Measurements from ENCODE around the gene HSPG2.
"Not testable (repeated sequence)": the region's sequence is repeated elsewhere in the genome, so short reads cannot be mapped to it uniquely, and the experiment has no call there.

HSPG2 gene

DNA sequence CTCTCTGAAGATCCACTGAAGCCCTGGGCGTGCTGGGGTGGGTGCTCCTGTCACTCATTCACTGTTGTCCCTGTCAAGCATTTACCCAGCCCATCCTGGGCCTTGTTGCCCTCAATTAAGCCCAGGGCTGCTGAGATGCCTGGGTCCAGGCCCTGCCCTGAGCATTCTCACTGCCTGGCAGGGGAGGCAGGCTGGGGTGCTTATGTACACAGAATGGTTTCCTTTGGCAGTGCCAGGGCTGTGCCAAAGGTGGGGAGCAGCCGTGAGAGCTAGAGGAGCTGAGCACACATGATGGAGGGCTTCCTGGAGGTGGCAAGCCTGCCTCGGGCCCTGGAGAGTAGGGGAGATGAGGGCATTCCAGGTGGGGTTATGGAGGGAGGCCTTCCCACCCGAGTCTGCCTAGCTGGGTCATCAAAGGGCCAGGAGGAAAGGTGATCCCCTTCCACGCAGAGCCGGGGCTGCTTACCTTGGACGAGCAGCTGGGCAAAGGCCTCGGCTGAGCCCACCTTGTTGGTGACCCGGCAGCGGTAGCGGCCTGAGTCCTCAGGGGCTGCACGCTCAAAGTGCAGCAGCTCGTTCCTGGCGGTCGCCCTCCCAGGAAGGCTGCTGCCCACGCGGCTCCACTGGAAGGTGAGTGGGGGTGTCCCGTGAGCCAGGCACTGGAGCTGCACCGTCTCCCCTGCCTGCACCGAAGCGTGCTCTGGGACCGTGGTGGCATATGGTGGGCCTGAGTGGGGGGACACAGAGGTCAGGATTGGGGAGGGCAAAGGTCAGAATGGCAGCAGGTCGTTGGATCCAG lies 98.6 kb downstream of the HSPG2 start:
- Mint-ChIP-seq H3K27ac (no peak overlapping the region), H3K4me3 (no peak overlapping the region), H3K36me3 (peaks cover 13% of the 10 kb centered on the region), H3K27me3 (no peaks in the 10 kb centered on the region), H3K4me1 (ENCODE audit: low read depth) (no peaks in the 10 kb centered on the region), H3K9me3 (ENCODE audit: low read depth) (peaks cover 3% of the 10 kb centered on the region)

DNA sequence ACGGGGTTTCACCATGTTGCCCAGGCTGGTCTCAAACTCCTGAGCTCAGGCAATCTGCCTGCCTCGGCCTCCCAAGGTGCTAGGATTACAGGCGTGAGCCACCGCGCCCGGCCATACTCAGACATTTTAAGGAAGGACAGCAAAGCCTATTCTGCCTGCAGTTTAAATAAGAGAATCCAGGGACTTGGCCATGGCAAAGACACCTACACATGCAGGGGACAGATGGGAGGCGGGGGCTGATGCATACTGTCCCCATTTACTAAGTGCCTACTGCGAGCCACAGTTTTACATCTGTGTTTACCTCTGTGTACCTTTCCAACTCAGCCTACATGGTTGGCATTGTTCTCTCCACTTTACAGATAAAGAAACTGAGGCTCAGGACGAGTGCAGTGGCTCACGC lies 99.6 kb downstream of the HSPG2 start:
- H3K27me3 Mint-ChIP-seq = no peaks in the 10 kb centered on the region
- H3K36me3 Mint-ChIP-seq = peaks cover 16% of the 10 kb centered on the region
- no peak overlapping the region for H3K27ac Mint-ChIP-seq
- H3K4me3 Mint-ChIP-seq = no peak overlapping the region
- H3K4me1 Mint-ChIP-seq (ENCODE audit: low read depth) = no peaks in the 10 kb centered on the region
- H3K9me3 Mint-ChIP-seq (ENCODE audit: low read depth) = peaks cover 3% of the 10 kb centered on the region

DNA sequence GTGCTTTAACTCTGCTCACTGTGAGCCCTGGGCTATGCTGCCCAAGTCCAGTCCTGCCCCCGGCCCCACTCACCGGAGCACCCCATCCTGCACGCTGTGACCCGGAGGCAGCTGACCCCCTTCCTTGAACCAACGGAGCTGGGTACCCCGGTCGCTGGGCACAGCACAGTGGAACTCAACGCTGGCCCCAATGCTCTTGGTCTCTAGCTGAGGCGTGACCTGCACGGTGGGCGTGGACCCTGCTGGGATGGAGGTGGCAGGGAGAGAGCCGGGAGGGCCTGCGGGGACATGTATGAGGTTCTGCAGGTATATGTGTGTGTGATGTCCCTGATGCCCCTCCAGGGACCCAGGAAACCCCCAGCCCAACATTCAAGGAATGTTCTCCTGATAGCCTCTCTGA lies 100.4 kb downstream of the HSPG2 start:
- no peak overlapping the region for H3K4me3 Mint-ChIP-seq
- no peaks in the 10 kb centered on the region for H3K4me1 Mint-ChIP-seq (ENCODE audit: low read depth)
- no peaks in the 10 kb centered on the region for H3K27me3 Mint-ChIP-seq
- H3K9me3 Mint-ChIP-seq (ENCODE audit: low read depth) = peaks cover 3% of the 10 kb centered on the region
- H3K27ac Mint-ChIP-seq = no peak overlapping the region
- H3K36me3 Mint-ChIP-seq = peaks cover 16% of the 10 kb centered on the region

DNA sequence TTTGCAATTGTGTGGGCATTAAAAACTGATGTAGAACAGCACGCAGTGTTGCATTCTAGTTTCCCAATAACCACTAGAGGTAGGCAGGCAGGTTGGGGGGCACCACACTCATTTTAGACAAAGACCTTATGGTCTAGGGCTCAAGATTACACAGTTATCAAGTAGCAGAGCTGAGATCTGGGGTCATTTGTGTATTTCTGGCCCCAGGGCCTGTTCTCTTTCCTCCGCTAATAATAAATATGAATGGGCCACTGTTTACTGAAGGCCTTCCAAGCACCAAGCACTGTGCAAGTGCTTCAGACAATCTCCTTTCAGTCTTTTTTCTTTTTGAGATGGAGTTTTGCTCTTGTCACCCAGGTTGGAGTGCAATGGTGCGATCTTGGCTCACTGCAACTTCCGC lies 101.1 kb downstream of the HSPG2 start:
- H3K36me3 Mint-ChIP-seq = peaks cover 16% of the 10 kb centered on the region
- H3K9me3 Mint-ChIP-seq (ENCODE audit: low read depth) = peaks cover 3% of the 10 kb centered on the region
- no peak overlapping the region for H3K4me3 Mint-ChIP-seq
- H3K27ac Mint-ChIP-seq = no peak overlapping the region
- no peaks in the 10 kb centered on the region for H3K4me1 Mint-ChIP-seq (ENCODE audit: low read depth)
- H3K27me3 Mint-ChIP-seq = no peaks in the 10 kb centered on the region

DNA sequence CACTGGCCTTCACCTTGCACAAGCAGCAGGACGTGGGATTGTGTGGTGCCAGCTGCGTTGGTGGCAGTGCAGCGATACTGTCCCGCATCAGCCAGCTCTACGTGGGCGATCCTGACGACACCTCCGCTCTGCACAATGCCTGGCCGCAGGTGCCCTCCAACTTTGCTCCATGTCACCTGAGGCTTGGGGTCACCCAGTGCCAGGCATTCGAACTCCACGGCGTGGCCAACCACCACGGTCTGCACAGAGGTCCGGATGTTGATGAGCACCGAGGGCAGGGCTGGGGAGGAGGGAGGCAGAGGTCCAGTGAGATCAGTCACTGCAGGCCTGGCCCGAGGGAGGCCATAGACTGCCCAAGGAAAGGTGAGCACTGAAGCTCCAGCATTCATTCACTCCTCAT lies 102.4 kb downstream of the HSPG2 start:
- Mint-ChIP-seq H3K4me3 (no peak overlapping the region), H3K27me3 (no peaks in the 10 kb centered on the region), H3K36me3 (peaks cover 16% of the 10 kb centered on the region), H3K9me3 (ENCODE audit: low read depth) (peaks cover 3% of the 10 kb centered on the region), H3K4me1 (ENCODE audit: low read depth) (no peaks in the 10 kb centered on the region), H3K27ac (no peak overlapping the region)

DNA sequence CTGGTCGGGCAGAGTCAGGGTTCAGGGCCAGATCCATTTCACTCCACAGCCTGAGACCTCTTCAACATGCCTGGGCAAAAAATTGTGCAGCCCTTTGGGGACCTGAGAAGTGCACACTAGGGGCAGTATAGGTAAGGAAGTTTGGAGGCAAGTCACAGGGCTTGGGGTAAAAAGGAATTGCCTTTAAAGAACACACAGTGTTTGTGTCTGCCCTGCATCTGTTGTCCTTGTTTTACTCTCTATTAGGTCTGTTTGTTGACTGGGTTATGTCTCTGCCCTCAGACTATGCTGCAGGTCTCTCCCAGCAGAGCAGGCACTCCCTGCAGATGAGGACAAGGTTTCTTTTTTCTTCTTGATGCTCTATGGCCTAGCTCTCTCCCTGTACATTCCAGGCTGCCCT lies 103.0 kb downstream of the HSPG2 start:
- no peaks in the 10 kb centered on the region for H3K27me3 Mint-ChIP-seq
- no peak overlapping the region for H3K4me3 Mint-ChIP-seq
- H3K9me3 Mint-ChIP-seq (ENCODE audit: low read depth) = peaks cover 3% of the 10 kb centered on the region
- H3K27ac Mint-ChIP-seq = no peak overlapping the region
- H3K4me1 Mint-ChIP-seq (ENCODE audit: low read depth) = no peaks in the 10 kb centered on the region
- H3K36me3 Mint-ChIP-seq = peaks cover 16% of the 10 kb centered on the region

DNA sequence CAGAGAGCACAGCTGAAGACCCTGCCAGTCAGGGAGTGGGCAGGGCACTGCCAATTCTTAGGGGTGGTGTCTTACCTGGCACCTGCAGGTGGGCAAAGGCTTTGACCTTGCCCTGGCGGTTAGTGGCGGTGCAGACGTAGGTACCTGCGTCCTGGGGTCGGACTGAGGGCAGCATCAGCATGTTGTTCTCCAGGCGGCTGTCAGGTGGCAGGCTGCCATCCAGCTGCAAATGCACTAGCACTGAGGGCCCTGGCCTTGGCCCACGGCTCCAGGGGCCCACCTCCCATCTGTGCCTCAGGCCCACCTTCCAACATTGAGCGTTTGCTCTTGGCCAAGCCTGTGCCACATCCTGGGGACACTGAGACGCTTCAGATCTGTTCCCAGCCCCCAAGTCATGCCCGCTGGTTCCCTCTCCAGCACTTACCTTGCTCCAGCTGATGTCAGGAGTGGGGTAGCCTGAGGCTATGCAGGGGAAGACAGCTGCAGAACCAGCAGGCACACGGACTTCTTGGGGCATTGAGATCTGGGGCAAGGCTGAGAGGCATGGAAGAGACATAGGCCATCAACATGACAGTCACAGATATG lies 103.6 kb downstream of the HSPG2 start:
- Mint-ChIP-seq H3K4me3 (no peak overlapping the region), H3K36me3 (peaks cover 16% of the 10 kb centered on the region), H3K27ac (no peak overlapping the region), H3K27me3 (no peaks in the 10 kb centered on the region), H3K4me1 (ENCODE audit: low read depth) (no peaks in the 10 kb centered on the region), H3K9me3 (ENCODE audit: low read depth) (peaks cover 3% of the 10 kb centered on the region)

DNA sequence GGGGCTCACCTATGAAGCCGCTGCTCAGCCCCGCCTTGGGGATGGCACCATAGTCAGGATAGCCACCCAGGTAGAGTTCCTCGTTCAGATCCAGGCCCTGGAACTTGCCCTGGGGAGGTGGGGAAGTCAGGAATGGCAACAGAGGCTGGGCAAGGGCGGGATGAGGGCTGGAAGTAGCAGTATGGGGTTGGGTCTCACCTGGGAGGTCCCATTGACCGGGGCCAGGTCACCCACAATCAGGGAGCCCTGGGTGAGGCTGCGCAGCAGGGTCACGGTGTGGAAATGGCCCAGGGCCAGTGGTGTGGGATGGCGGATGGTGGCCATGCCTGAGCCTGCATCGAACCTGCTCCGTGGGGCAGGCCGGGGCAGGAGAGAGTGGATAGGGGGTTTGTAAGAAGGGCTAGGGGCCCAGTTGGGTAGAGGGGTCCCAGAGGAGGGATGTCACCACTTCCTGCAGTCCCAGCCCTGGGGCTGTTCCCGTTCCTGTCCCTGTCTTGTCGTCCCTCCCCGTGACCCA lies 105.6 kb downstream of the HSPG2 start:
- H3K27me3 Mint-ChIP-seq = no peaks in the 10 kb centered on the region
- peaks cover 3% of the 10 kb centered on the region for H3K9me3 Mint-ChIP-seq (ENCODE audit: low read depth)
- peaks cover 16% of the 10 kb centered on the region for H3K36me3 Mint-ChIP-seq
- no peak overlapping the region for H3K4me3 Mint-ChIP-seq
- no peak overlapping the region for H3K27ac Mint-ChIP-seq
- H3K4me1 Mint-ChIP-seq (ENCODE audit: low read depth) = no peaks in the 10 kb centered on the region

DNA sequence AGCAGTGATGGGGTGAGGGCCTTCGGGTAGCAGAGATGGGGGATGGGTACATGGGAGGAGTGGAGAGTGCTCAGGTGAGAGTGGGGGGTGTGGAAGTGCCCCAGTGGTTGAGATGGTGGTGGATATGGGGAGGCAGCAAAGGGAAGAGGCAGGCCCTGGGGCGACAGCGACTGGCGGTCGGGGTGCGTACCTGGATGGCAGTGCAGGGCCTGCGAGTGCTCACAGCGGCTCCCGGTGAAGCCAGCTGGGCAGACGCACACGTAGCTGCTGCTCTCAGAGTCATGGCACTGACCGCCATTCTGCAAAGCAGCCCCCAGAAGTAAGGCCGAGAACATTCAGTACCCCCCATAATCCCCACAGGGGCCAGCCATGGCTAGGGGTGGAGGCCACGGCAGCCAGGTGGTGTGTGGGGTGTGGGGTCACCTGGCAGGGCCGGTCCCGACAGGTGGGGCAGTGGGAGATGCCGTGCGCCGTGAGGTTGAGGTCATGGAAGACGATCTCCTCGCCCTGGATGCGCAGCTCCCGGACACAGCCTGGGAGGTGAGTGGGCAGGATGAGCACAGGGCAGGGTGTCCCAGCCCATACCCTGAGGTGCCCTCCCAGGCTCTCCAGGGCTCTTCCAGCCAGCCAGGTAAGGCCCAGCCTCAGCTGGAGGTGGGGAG lies 106.2 kb downstream of the HSPG2 start:
- Mint-ChIP-seq H3K4me3 (no peak overlapping the region), H3K4me1 (ENCODE audit: low read depth) (no peaks in the 10 kb centered on the region), H3K9me3 (ENCODE audit: low read depth) (peaks cover 3% of the 10 kb centered on the region), H3K36me3 (peaks cover 16% of the 10 kb centered on the region), H3K27ac (no peak overlapping the region), H3K27me3 (no peaks in the 10 kb centered on the region)

DNA sequence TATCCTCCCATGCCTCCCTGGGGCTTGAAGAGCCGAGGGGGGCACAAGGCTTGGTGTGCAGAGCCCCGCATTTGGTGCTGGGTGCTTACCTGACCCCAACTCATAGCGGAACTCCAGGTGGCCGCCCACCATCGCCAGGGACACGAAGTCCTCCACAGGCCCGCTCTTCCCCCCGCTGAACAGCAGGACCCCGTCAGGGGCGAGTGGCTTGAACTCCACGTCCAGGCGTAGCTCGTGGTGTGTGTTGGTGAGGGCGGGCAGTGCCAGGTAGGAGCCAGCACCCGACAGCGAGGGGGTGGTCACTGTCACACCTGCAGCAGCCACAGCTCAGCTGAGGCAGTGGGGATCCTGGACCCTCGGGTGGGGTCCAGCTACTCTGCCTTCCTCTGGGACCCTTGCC lies 107.8 kb downstream of the HSPG2 start:
- Mint-ChIP-seq H3K9me3 (ENCODE audit: low read depth) (peaks cover 2% of the 10 kb centered on the region), H3K27ac (no peak overlapping the region), H3K36me3 (peaks cover 10% of the 10 kb centered on the region), H3K4me1 (ENCODE audit: low read depth) (no peaks in the 10 kb centered on the region), H3K4me3 (no peak overlapping the region), H3K27me3 (no peaks in the 10 kb centered on the region)

DNA sequence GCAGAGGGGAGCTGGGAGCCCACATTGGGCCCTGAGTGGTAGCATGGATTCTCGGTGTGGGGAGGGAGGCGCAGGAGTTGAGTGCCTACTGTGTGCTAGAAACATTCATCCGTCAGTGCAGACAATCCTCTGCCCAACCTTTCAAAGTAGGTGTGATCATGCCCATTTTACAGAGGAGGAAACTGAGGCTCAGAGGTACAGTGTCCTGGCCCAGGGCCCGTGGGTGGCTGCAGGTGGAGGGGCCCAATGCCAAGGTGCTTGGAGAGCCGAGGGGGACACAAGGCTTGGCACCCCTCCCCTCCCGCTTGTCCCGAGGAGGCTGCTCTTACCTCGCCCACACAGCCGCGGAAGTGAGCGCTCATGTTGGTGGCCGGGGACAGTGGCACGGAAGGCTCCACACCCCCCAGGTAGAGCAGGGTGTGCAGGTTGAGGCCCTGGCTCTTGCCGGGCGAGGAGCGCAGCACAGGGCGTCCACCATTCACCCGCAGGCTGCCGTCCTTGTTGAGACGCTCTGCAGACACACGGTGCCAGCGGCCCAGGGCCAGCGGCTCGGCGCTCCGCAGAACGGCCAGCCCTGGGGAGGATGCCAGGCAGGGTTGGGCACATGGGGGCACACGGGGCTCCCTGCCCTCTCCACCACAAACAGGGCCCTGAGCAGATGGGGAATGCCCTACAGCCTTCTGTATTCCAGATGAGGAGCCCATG lies 108.5 kb downstream of the HSPG2 start:
- Mint-ChIP-seq H3K4me1 (ENCODE audit: low read depth) (no peaks in the 10 kb centered on the region), H3K27me3 (no peaks in the 10 kb centered on the region), H3K36me3 (peaks cover 4% of the 10 kb centered on the region), H3K4me3 (no peak overlapping the region), H3K9me3 (ENCODE audit: low read depth) (no peaks in the 10 kb centered on the region), H3K27ac (no peak overlapping the region)

DNA sequence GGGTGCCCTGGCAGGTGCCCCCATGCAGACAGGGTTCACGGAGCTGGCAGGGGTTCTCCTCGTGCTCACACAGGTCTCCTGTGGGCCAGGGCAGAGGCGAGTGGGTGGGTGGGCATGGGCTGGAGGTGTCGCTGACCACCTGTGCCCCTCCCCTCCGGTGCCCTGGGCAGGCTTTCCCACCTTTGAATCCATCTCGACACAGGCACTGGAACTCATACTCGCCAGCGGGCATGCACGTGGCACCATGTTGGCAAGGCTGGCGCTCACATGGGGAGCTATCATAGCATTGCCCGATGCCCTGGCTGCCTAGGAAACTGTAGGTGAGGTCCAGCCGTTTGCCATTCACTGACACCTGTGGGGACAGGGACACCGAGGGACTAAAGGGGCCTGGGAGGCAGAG lies 109.0 kb downstream of the HSPG2 start:
- no peak overlapping the region for H3K27ac Mint-ChIP-seq
- H3K4me1 Mint-ChIP-seq (ENCODE audit: low read depth) = no peaks in the 10 kb centered on the region
- no peaks in the 10 kb centered on the region for H3K9me3 Mint-ChIP-seq (ENCODE audit: low read depth)
- H3K27me3 Mint-ChIP-seq = no peaks in the 10 kb centered on the region
- peaks cover 3% of the 10 kb centered on the region for H3K36me3 Mint-ChIP-seq
- H3K4me3 Mint-ChIP-seq = no peak overlapping the region

DNA sequence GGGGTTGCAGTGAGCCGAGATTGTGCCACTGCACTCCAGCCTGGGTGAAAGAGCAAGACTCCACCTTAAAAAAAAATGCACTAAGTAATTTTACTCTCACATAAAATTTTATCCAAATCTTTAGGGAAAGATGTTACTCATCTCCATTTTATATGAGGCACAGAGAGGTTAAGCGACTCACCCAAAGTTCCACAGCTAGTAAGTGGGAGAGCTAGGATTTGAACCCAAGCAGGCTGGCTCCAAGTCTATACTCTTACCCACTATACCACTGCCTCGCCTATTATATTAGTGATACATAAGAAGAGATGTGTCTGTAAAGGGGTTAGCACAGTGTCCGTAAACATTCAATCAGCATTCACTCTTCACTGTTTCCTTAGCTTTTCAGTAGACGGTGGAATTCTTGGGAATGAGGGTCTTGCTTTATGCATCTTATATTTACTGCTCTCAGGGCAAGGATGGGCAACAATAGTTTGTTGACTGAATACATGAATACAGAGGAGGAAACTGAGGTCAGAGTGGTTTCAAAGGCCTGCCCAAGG lies 109.9 kb downstream of the HSPG2 start:
- no peaks in the 10 kb centered on the region for H3K4me1 Mint-ChIP-seq (ENCODE audit: low read depth)
- H3K9me3 Mint-ChIP-seq (ENCODE audit: low read depth) = no peaks in the 10 kb centered on the region
- no peak overlapping the region for H3K4me3 Mint-ChIP-seq
- no peak overlapping the region for H3K27ac Mint-ChIP-seq
- no peaks in the 10 kb centered on the region for H3K27me3 Mint-ChIP-seq
- no peaks in the 10 kb centered on the region for H3K36me3 Mint-ChIP-seq

DNA sequence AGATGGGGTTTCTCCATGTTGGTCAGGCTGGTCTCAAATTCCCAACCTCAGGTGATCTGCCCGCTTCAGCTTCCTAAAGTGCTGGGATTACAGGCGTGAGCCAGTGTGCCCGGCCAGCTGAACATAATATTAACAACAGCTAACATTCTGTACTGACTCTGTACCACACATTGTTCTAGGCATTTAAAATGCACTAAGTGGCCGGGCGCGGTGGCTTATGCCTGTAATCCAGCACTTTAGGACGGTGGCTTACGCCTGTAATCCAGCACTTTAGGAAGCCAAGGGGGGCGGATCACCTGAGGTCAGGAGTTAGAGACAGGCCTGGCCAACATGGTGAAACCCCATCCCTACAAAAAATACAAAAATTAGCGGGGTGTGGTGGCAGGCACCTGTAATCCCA lies 110.4 kb downstream of the HSPG2 start:
- not testable (repeated sequence) for H3K27ac Mint-ChIP-seq; H3K4me3 Mint-ChIP-seq; H3K9me3 Mint-ChIP-seq (ENCODE audit: low read depth); H3K4me1 Mint-ChIP-seq (ENCODE audit: low read depth); H3K36me3 Mint-ChIP-seq; H3K27me3 Mint-ChIP-seq

DNA sequence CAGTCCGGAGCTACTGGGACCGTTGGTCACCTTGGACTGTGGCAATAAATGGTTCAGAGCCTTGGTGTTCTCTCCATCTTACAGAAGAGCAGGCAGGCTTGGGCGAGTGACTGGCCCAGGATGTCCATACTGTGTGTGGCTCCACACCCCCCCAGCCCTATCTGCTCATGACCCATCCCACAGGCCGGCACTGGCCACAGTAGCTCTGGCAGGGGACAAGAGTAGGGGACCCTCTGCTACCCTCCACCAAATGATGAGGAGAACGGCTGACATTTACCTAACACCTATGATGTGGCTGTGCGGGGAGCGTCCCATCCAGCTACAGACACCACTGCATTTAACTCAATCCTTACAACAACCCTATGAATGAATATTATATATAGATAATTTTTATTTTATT lies 111.7 kb downstream of the HSPG2 start:
- H3K36me3 Mint-ChIP-seq = no peaks in the 10 kb centered on the region
- H3K27ac Mint-ChIP-seq = no peak overlapping the region
- H3K4me3 Mint-ChIP-seq = no peak overlapping the region
- H3K27me3 Mint-ChIP-seq = no peaks in the 10 kb centered on the region
- no peaks in the 10 kb centered on the region for H3K4me1 Mint-ChIP-seq (ENCODE audit: low read depth)
- H3K9me3 Mint-ChIP-seq (ENCODE audit: low read depth) = no peaks in the 10 kb centered on the region

Measured in activated naive CD8-positive, alpha-beta T cell (primary cell).